ENCODE data around the gene SPRR3. TPM values are rescaled to one million over a fixed set of nuclear protein-coding genes. Genes with fewer than 3 reads are reported as not detected.

SPRR3 gene
- total RNA-seq, 1 donor, result not detected

DNA sequence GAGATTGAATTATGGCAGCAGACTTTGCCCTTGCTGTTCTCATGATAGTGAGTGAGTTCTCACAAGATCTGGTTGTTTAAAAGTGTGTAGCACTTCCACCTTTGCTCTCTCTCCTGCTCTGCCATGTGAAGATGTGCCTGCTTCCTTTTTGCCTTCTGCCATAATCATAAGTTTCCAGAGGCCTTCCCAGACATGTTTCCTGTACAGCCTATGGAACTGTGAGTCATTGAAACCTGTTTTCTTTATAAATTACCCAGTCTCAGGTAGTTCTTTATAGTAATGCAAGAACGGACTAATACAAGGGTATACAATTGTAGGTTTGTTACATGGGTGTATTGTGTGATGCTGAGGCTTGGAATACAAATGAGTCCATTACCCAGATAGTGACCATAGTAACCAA lies 33.7 kb downstream of the SPRR3 start:
- no peak for TF ChIP-seq CTCF (IDR thresholded peaks at IDR 0.05; ENCODE audit: insufficient read depth, low read depth, low read length)
- no peak overlapping the region for H3K4me3 ChIP-seq (ENCODE audit: low read depth, low read length)
- no peak for DNase-seq (ENCODE audit: low read depth)

DNA sequence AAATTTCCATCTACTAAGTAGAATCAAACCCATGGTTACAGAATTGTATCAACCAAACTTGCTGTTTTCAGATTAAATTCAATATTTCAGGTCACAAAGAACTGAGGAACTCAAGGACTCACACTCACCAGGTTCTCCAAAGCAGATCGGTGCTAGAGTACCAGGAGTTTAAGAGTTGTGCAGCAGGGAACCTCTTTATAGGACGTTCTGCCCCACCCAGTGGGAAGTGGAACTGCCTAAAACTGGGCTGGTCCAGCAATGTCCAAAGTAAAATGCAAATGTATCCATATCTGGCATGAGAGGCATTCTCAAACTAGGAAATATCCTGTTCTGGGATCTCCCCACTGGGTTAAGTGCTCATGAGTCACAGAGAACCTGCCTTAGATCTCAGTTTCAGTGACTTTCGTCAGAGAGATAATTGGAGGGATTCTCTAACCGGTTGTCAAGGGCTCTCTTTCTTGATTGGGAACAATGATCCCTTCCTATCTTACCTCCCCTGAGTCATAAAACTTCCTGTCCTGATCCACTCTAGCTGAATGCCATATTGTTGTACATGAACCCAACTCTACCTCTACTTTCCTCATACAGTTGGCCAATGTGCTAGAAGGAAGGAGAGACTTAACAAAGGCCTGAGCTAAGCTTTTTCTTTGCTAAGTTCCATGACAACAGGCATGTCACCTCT lies 39.5 kb downstream of the SPRR3 start, which contains the start of gene SPRR2D:
Gene SPRR2D (minus strand): TSS at position 171 of the 682 bp plus-strand sequence. CDS start 774 bp downstream, outside the sequence.
- DNase-seq (ENCODE audit: low read depth), result no peak
- no peak for TF ChIP-seq CTCF (IDR thresholded peaks at IDR 0.05; ENCODE audit: insufficient read depth, low read depth, low read length)
- H3K4me3 ChIP-seq (ENCODE audit: low read depth, low read length), result no peak within 1 kb of the TSS

DNA sequence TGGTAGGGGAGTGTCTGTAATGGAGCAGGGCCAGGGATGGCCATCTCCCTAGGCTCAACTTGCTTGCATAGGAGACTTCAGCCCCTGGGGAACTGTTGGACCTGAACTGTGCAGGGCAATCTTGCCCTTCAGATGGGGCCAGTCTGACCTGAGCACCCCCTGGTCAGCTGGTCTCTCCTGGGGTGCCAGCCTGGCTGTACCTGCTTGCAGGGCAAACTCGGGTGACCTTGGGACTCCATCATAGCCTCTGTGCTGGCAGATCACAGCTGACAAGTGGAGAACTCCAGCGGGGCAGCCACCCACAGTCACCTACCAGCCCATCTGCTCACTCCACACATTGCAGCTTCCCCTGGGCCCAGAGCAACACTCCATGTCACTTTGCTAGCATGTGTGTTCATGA lies 47.7 kb downstream of the SPRR3 start:
- no peak for DNase-seq (ENCODE audit: low read depth)
- H3K4me3 ChIP-seq (ENCODE audit: low read depth, low read length), result no peak overlapping the region
- no peak for TF ChIP-seq CTCF (IDR thresholded peaks at IDR 0.05; ENCODE audit: insufficient read depth, low read depth, low read length)

Small RNAs within 50 kb of the gene (small RNA-seq; reads per million reads assigned to genes)
- gene AL356867.1 (not detected), gene RF00322 (not detected), gene SPRR1A (not detected)

Other genes starting within 250 kb of the SPRR3 start
- not detected in 2 replicates for gene KPRP, start 243.7 kb upstream of the SPRR3 start, total RNA-seq
- gene LCE1F, start 226.6 kb upstream of the SPRR3 start, total RNA-seq, result not detected in 2 replicates
- not detected in 2 replicates for gene LCE1E, start 215.5 kb upstream of the SPRR3 start, total RNA-seq
- gene LCE1D, start 205.0 kb upstream of the SPRR3 start, total RNA-seq, result not detected in 2 replicates
- not detected in 2 replicates for gene LCE1C, start 195.1 kb upstream of the SPRR3 start, total RNA-seq
- not detected in 2 replicates for gene LCE1B, start 189.8 kb upstream of the SPRR3 start, total RNA-seq
- gene LCE1A, start 174.3 kb upstream of the SPRR3 start, total RNA-seq, result not detected in 2 replicates
- gene LCE6A, start 158.9 kb upstream of the SPRR3 start, total RNA-seq, result not detected in 2 replicates
- not detected in 2 replicates for gene LCE7A, start 141.8 kb upstream of the SPRR3 start, total RNA-seq
- gene SMCP, start 123.4 kb upstream of the SPRR3 start, total RNA-seq, result not detected in 2 replicates
- not detected in 2 replicates for gene IVL, start 93.2 kb upstream of the SPRR3 start, total RNA-seq
- not detected in 2 replicates for gene SPRR5, start 54.5 kb upstream of the SPRR3 start, total RNA-seq
- gene SPRR4, start 31.1 kb upstream of the SPRR3 start, total RNA-seq, result not detected in 2 replicates
- not detected in 2 replicates for gene SPRR1A, start 17.7 kb upstream of the SPRR3 start, total RNA-seq
- not detected in 2 replicates for gene SPRR1B, start 29.5 kb downstream of the SPRR3 start, total RNA-seq
- not detected in 2 replicates for gene SPRR2D, start 39.4 kb downstream of the SPRR3 start, total RNA-seq
- not detected in 2 replicates for gene SPRR2A, start 55.8 kb downstream of the SPRR3 start, total RNA-seq
- not detected in 2 replicates for gene SPRR2B, start 69.9 kb downstream of the SPRR3 start, total RNA-seq
- gene SPRR2E, start 92.8 kb downstream of the SPRR3 start, total RNA-seq, result not detected in 2 replicates
- gene SPRR2F, start 111.8 kb downstream of the SPRR3 start, total RNA-seq, result not detected in 2 replicates
- not detected in 2 replicates for gene SPRR2G, start 149.1 kb downstream of the SPRR3 start, total RNA-seq
- gene LELP1, start 201.7 kb downstream of the SPRR3 start, total RNA-seq, result not detected in 2 replicates
- under 0.01 TPM in 1 of 2 replicates, not detected in the other for gene PRR9, start 215.8 kb downstream of the SPRR3 start, total RNA-seq